Measurements from ENCODE around the gene HOXA3.

The HOXA3 gene

DNA sequence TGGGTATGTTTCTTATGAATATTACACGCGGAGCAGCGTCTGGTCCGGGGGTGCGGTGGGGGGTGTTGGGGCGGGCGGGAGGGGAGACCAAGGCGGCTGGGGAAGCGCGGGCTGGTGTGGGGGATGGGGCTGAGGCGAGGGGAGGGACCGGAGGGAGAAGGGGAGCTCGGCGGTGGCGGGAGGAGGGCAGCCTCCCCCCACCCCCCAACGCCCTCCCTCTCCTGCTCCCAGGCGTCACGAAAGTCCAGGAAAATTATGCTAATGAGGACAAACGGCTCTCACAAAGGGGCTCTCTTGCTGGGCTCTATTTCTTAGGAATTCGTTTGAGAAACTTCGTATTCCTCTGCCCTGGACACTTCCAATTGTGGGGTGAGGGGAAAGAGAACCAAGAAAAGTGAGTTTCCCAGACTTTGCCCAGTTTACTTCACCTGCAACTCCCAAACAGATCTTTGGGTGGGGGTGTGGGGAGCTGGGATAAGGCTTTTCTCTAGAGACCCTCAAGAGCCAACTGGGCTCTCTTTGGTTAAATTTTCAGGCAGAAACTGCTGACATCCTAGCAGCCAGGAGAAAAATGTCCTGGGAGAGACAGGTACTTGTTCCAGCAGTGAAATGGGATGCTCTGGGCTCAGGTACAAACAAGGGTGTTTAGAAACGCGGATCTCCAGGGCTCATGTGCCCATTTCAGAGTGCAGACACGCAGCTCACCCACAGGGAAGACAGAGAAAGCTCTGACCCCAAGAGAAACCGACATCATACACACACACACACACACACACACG is 38.2 kb downstream of the HOXA3 start:
- DNase-seq (no peak), ATAC-seq (no peak)

GRCh38 chr7:27112955-27113949 is 39.1 kb downstream of the HOXA3 start:
- ATAC-seq = no peak

DNA sequence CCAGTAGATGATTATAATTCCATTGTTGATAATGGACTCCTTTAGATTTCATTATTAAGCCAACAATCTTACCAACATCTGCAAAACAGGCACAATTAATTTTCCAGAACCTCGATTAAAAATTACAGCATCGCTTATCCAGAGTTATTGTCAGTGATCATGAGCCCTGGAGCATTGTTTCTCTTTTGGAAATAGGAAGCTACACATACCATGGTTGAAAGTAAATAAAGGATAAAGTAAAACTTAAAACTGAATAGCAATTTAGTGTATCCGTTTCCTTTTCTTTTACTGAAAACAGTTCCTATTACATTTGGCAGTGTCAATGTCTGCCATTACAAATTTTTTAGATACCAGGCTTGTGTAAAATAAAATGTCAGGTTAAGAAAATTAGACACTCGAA is 40.0 kb downstream of the HOXA3 start:
- ATAC-seq (no peak), DNase-seq (no peak)

More at GRCh38 chr7:27112955-27113949, 39.1 kb downstream of the HOXA3 start:
- no peak for DNase-seq

DNA sequence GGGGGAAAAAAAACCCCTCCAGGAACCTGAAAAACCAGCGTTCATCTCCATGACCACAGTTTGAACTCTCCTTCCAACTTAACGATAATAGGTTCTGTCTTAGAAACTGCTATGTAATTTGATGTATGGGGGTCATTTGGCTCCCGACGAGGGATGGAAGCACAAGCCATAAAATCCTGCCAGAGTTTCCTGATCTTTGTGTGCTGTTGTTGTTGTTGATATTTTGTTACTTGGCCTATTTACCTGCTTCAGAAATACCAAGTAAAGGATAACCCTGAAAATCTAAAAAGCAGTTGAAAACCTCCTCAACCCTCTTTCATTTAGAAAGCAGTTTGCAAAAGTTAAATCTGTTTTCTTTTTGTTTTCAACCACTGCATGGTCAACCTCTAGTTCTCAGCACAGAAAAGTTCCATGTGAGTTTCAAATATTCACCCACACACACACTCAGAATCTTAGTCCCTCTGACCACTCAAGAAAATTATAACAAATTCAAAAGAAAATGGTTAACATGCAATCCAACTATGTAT is 40.6 kb downstream of the HOXA3 start:
- DNase-seq = no peak
- ATAC-seq = no peak

DNA sequence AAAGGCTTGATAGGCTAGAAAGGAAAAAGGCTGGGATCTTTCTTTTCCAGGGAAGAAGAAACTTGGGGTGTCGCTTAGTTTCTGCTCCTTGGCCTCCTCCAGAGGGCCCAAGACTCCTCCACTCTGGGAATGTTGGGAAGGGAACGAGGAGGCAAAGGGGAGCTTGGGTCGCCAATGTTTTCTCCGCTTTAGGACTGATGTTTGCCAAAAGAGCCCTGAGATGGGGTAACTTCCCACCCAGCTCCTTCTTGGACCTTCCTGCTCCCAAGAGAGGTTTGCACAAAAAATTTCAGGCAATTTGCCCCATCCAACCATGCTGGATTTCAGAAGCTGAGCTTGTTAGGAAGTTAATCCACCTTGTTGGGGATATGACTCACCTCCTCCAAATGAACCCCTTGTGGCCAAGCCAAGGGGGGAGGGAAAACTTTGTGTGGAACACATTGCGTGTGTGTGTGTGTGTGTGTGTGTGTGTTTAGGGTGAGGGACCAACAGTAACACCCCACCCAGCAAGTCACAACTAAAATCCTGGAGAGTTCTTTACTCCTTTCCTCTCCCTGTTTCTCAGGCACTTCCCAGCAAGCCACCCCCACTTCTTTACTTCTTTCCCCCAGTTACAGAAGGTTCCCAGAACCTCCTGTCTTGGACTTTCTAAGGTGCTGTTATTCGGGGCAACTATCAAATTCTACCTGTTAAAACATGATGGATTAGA is 41.2 kb downstream of the HOXA3 start:
- DNase-seq = no peak
- no peak for ATAC-seq

DNA sequence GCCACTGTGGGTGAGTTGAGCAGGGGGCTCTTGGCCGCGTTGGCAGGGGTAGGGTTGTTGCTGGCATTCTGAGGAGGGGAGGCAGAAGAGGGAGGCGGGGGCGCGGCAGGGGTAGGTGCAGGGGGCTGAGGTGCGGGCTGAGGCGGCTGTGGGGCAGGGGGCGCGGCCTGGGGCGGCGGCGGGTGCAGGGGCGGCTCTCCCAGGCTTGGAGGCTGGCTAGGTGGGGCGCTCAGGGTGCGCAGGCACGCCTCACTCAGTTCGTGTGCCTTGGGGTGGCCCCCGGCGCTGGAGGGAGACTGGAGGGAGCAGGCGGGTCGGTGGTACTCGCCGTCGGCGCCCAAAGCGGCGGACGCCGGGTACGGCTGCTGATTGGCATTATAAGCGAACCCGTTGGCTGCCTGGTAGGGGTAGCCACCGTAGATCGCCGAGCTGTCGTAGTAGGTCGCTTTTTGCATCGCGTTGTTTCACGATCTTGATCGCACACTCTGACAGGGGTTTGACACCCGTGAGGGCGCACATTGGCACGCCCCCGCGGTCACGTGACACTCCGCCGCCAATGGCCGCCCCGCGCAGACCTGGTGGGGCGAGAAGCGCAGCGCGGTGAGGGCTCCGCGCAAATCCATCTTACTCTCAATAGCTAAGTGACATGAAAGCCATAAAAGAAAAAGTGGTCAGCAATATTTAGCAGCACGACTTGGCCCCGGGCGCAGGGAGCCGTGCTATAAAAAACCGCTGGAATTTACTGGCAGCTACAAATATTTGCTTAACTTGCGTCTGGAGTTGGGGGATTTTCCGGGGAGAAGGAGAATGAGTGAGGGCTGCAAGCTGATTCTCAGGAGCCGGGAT is 42.0 kb downstream of the HOXA3 start:
- ATAC-seq (no peak), DNase-seq (no peak)

DNA sequence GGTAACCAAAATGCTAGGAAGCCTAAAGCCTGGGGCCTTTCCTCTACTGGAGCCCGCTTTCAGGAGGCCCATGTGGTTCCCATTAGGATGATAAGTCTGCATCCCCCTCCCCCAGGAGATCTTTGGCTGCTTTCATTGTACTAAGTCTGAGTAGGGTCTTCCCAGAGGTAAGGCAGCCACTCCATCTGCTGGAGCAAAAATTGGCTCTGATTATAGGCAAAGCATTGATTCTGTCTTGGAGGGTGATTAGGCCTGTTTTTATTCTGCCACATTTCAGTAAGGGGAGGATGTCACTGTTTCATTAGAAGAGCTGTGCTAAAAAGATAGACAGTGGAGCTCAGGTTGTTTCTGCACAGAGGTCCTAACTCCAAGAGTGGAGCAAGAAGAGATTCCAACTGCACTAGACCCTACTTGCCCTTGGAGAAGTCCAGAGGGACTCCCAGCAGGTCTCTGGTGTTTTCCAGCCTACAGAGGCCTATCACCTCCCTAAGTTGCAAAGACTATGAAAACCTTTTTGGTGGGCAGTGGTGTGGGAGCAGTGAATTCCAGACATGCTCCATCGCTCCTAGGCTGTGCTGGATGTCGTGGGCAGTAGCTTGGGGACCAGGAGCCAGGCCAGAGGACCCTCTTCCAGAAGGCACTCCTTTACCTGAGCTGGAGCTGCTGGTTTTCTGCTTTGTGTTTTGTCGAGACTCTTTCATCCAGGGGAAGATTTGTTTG is 42.8 kb downstream of the HOXA3 start:
- no peak for ATAC-seq
- no peak for DNase-seq

DNA sequence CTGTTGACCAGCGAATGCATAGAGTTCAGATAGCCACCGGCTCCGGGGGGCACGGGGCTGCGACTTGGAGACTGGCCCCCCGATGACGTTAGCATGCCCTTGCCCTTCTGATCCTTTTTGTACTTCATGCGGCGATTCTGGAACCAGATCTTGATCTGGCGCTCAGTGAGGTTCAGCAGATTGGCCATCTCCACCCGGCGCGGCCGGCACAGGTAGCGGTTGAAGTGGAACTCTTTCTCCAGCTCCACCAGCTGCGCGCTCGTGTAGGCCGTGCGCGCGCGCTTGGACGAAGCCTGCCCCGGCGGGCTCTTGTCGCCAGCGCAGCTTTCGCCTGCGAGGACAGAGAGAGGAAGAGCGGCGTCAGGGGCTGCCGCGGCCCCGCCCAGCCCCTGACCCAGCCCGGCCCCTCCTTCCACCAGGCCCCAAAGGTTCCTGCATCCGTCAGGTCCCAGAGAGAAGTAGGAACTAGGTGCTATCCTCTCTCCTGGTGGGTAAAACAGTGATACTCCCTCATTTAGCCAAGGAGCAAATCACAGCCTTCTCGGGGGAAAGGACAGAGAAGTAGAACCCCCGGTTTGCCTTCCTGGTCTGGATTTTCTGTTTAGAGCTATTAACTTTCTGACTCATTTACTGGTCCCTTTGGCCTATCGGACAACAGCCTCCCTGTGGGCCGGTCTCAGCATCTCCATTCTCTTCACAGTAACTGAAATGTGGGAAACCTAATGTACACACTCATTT is 43.8 kb downstream of the HOXA3 start:
- no peak for DNase-seq
- no peak for ATAC-seq

GRCh38 chr7:27107391-27108381 is 44.7 kb downstream of the HOXA3 start:
- DNase-seq = no peak
- no peak for ATAC-seq

- DNase-seq (no peak), ATAC-seq (no peak)
Observed at GRCh38 chr7:27106901-27107240, 45.5 kb downstream of the HOXA3 start.

GRCh38 chr7:27106181-27106900 is 46.0 kb downstream of the HOXA3 start:
- DNase-seq (no peak), ATAC-seq (no peak)

DNA sequence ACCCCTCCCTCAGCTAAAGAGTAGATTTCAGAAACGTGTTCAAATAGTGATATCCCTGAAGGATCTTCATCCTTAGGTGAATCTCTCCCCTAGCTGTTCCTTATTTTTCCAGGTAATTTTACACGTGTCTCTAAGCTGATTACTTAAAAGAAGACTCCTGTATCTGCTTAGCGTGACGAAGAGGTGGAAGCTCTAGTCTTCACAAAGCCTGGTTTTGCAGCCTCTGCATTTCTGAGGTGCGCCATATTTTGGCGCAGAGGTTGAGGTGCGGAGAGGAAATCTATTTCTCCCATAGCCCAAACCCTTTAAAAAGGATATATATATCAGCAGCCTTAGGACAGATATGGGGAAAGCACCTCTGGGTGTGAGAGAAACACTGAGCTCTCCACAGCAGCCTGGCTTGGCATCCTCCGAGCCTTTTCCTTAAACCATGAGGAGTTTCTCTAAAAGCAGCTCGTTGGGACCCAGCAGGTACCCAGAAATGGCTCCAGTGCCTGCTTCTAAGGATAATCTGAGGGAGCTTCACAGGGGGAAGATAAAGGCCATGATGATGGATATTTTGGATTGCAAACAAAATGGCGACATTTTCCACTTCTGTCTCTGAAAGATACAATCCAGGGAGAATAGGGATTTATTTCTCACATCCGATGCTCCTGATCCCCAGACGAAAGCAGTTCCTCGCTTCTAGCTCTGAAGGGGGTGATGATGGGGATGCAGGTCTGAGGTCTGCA is 46.9 kb downstream of the HOXA3 start:
- DNase-seq = no peak
- ATAC-seq = no peak

- ATAC-seq (no peak), DNase-seq (no peak)
Observed at GRCh38 chr7:27104341-27105058, 47.9 kb downstream of the HOXA3 start.

- ATAC-seq (no peak), DNase-seq (no peak)
Observed at GRCh38 chr7:27103489-27104226, 48.7 kb downstream of the HOXA3 start.

GRCh38 chr7:27102581-27103442 is 49.6 kb downstream of the HOXA3 start, which contains the start of gene HOXA2:
TSS of gene HOXA2 (minus strand) at chr7:27102683. CDS start at chr7:27102500, 183 bp downstream.
- DNase-seq (no peak), ATAC-seq (no peak)

Measured in stimulated activated naive CD8-positive, alpha-beta T cell treated with anti-CD3 and anti-CD28 coated beads, Interleukin-15, Interleukin-2, amounts not matched to agents 100 U/mL and 50 U/mL, for 24 hours (primary cell).